ENCODE results near the gene ADAMTS2. TPM values are rescaled to one million over a fixed set of nuclear protein-coding genes. Genes with fewer than 3 reads are reported as not detected.

The ADAMTS2 gene
- total and polyA plus RNA-seq, 2 of the 8 experiments (the other 6 are each of a cell fraction or from before 2014, with no cell fraction given), result 6.6 to 7.3 TPM

GRCh38 chr5:179263391-179264052 lies 81.7 kb downstream of the ADAMTS2 start (continued):
- TF ChIP-seq RAD21 (IDR thresholded peaks at IDR 0.05 in 1 of 2, conservative IDR thresholded peaks at IDR 0.05 in 1 of 2; ENCODE audit: low read depth in 2 of 2, low read length in 2 of 2) (no peak), HDAC2 (IDR thresholded peaks at IDR 0.05; ENCODE audit: borderline replicate concordance in 1 of 2, low read depth in 2 of 2, low read length in 2 of 2) (no peak), JUN (IDR thresholded peaks at IDR 0.05; ENCODE audit: low read depth, low read length) (no peak)
